Neural crest cell (in vitro differentiated cells): ENCODE measurements around the gene BEST4. TPM values are rescaled to one million over a fixed set of nuclear protein-coding genes. Genes with fewer than 3 reads are reported as not detected.
"Not testable (repeated sequence)": the region's sequence is repeated elsewhere in the genome, so short reads cannot be mapped to it uniquely, and the experiment has no call there.

Source experiments
- DNase-seq: peaks from one replicate; pipeline ENCODE4 v3.0.0; 2021; ENCODE audit warnings: low read depth, mixed read lengths, low spot score
- H3K27ac Mint-ChIP-seq: one replicate; pipeline ENCODE4 v1.8.0; 2021; ENCODE audit warnings: mild to moderate bottlenecking, mixed read lengths; ENCODE audit not compliant: unreplicated experiment
- H3K27me3 Mint-ChIP-seq: 2 replicates; pipeline ENCODE4 v1.8.0; 2021; ENCODE audit warnings: low read depth, mild to moderate bottlenecking, mixed read lengths
- H3K36me3 Mint-ChIP-seq: 2 replicates; pipeline ENCODE4 v1.8.0; 2021; ENCODE audit warnings: low read depth, mild to moderate bottlenecking, mixed read lengths
- H3K4me1 Mint-ChIP-seq: 2 replicates; pipeline ENCODE4 v1.8.0; 2021; ENCODE audit warnings: mixed read lengths
- H3K4me3 Mint-ChIP-seq: one replicate; pipeline ENCODE4 v1.8.0; 2021; ENCODE audit warnings: mild to moderate bottlenecking, mixed read lengths
- H3K9me3 Mint-ChIP-seq: 2 replicates; pipeline ENCODE4 v1.8.0; 2021; ENCODE audit warnings: mixed read lengths
- total RNA-seq: library from RNA; stranded (reverse); gene quantifications from 2 replicates; pipeline ENCODE4 v1.2.1, GENCODE V29; 2021
- TF ChIP-seq, protein P1 (sequence below): fragments of 200-600 bp; sonication (generic); conservative IDR thresholded peaks from 2 replicates; pipeline ENCODE4 v1.5.0; 2021; ENCODE audit warnings: antibody characterized with exemption, mild to moderate bottlenecking

The BEST4 gene
- total RNA-seq, 1 donor from 2014 or later = 0.23 TPM

GRCh38 chr1:44812822-44813543, 25.0 kb upstream of the BEST4 start:
- H3K9me3 Mint-ChIP-seq = no peaks in the 10 kb centered on the region
- DNase-seq = no peak
- no peak overlapping the region for H3K4me3 Mint-ChIP-seq

DNA sequence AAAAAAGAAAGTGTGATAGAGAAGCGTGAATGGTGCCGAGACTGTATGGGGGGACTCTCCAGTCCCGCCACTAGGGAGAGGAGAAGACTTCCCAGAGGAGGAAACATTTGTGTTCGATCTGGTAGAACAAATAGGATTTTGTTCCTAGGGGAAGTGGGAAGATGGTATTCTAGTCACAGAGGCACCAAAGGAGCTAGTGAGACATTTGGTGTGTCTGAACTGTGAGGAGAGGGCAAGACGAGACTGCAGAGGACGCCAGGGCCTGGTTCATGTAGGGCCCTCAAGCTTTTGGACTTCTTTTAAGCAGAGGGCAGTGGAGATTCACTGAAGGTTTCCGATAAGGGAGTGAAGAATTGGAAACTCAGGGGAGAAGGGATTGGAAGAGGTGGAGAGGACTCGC, 23.3 kb upstream of the BEST4 start:
- Mint-ChIP-seq H3K27ac (no peak overlapping the region), H3K9me3 (no peaks in the 10 kb centered on the region), H3K4me1 (peaks cover 54% of the 10 kb centered on the region), H3K4me3 (peak overlapping the region; percentile 14), H3K36me3 (peaks cover 8% of the 10 kb centered on the region), H3K27me3 (no peaks in the 10 kb centered on the region)
- DNase-seq = no peak
- TF ChIP-seq, protein P1, sequence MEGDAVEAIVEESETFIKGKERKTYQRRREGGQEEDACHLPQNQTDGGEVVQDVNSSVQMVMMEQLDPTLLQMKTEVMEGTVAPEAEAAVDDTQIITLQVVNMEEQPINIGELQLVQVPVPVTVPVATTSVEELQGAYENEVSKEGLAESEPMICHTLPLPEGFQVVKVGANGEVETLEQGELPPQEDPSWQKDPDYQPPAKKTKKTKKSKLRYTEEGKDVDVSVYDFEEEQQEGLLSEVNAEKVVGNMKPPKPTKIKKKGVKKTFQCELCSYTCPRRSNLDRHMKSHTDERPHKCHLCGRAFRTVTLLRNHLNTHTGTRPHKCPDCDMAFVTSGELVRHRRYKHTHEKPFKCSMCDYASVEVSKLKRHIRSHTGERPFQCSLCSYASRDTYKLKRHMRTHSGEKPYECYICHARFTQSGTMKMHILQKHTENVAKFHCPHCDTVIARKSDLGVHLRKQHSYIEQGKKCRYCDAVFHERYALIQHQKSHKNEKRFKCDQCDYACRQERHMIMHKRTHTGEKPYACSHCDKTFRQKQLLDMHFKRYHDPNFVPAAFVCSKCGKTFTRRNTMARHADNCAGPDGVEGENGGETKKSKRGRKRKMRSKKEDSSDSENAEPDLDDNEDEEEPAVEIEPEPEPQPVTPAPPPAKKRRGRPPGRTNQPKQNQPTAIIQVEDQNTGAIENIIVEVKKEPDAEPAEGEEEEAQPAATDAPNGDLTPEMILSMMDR = no peak

More at GRCh38 chr1:44812822-44813543, 25.0 kb upstream of the BEST4 start:
- Mint-ChIP-seq H3K4me1 (peaks cover 46% of the 10 kb centered on the region), H3K36me3 (peaks cover 5% of the 10 kb centered on the region), H3K27me3 (no peaks in the 10 kb centered on the region), H3K27ac (no peak overlapping the region)
- TF ChIP-seq, protein P1 = no peak

- H3K4me3 Mint-ChIP-seq, H3K9me3 Mint-ChIP-seq, H3K27ac Mint-ChIP-seq, DNase-seq, H3K36me3 Mint-ChIP-seq, H3K27me3 Mint-ChIP-seq: not testable (repeated sequence)
- peaks cover 54% of the 10 kb centered on the region for H3K4me1 Mint-ChIP-seq
Measured at GRCh38 chr1:44810762-44811105, 22.8 kb upstream of the BEST4 start.

DNA sequence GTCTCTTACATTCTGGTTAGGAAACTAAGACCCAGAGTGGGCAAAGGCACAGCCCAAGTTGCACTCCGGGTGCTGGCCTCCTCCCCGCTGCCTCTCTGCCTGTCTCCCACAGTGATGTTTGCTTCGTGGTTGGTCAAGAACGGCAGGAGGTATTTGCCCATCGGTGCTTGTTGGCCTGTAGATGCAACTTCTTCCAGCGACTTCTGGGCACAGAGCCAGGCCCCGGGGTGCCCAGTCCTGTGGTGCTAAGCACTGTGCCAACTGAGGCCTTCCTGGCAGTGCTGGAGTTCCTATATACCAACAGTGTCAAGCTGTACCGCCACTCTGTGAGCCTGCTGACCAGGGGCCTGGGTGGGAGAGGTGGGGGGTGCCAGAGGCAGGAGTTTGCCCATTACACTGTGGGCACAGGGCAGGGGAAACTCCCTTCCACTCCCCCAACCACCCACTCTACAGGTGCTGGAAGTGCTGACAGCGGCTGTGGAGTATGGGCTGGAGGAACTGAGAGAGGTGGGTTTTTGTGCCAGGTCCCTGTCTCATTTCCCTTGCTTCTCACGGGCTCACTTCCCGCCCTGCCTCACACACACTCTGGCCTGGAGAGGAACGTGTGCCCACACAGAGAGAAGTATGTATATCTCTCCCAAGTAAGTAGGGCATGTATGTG, 22.3 kb upstream of the BEST4 start:
- Mint-ChIP-seq H3K36me3 (peaks cover 8% of the 10 kb centered on the region), H3K4me3 (no peak overlapping the region), H3K9me3 (no peaks in the 10 kb centered on the region), H3K27ac (no peak overlapping the region), H3K27me3 (no peaks in the 10 kb centered on the region), H3K4me1 (peaks cover 53% of the 10 kb centered on the region)
- TF ChIP-seq, protein P1 = no peak
- no peak for DNase-seq

DNA sequence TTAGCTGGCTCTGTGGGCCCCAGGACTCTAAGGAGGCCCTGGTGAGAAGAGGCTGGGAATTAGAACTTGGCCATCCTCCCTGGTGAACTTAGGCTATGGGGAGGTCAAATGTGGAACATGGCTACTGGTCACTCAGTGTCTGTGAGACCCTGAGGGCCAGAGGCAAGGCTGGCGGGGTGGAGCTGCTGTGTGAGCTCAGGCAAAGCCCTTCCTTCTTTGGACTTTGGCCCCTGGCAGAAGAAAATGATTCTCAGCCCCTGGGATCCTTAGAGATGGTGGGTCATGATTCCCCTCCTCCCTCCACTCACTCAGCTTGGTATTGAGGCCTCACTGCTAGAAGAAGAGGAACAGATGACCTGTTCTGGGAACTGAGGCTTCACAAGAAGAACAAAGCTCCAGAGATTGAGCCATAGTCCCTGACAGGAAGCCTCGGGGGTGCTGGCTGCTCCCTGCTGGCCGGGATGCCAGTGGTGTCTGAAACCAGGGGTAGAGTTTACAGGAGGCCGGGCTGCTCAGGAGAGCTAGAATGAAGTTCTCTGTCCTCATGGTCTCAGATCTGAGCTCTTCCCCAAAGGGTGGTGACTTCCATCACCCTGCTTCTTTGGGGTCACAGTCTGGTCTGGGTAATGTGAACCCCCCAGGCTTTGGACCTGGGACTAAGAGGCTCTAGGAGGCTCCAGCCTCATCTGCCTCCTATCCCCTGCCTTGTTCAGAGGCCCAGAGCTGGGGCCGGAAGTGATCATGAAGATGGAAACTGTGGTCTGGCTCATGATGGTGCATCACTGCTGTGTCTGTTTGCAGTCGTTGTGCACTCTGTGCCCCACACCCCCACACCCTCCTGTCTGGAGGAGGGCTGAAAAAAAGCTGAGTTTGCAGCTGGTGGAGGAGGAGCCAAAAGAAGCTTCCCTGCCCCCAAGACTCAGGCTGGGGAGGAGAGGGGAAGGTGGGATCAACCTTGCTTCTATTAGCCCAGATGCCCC, 21.3 kb upstream of the BEST4 start:
- H3K36me3 Mint-ChIP-seq = peaks cover 6% of the 10 kb centered on the region
- peaks cover 48% of the 10 kb centered on the region for H3K4me1 Mint-ChIP-seq
- no peaks in the 10 kb centered on the region for H3K9me3 Mint-ChIP-seq
- DNase-seq = no peak
- peak overlapping the region; percentile 100 for H3K27ac Mint-ChIP-seq
- TF ChIP-seq, protein P1 = no peak
- H3K27me3 Mint-ChIP-seq = no peaks in the 10 kb centered on the region
- peak overlapping the region; percentile 73 for H3K4me3 Mint-ChIP-seq
